ENCODE data around the gene TMEM186.
"Not testable (repeated sequence)": the region's sequence is repeated elsewhere in the genome, so short reads cannot be mapped to it uniquely, and the experiment has no call there.

The TMEM186 gene

DNA sequence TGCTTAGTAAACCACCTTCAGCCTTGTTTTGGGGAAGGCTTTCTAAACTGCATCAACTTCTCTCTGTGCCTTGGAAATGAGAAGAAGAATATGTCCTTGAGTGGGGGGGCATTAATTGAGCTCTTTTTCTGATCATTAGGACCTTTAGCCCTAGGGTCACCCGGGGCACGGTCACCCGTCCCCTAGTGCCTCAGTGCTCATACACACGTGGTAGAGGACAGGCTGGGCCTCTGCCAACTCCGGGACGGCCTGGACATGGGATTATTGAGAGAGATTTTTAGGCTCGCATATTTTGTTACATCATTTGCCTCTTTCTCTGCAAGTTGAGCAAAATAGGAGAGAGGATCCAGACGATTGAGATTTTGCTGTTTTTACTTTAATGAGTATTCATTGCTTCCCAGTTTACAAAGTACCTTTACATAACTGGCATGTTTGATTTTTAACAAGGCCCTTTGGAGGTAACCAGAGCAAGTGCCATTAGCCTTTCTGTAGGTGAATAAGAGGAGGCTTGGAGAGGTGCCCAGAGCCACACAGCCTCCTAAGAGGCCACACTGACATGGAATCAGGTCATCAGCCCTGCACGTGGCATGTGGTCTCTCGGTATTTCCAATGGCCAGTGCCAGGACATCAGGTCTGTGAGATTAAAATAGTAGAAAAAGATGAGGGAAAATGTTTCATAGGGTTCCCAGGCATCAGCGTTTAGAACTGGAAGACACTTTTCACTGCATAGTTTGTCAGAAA is 11.3 kb upstream of the TMEM186 start:
- DNase-seq = no peak

DNA sequence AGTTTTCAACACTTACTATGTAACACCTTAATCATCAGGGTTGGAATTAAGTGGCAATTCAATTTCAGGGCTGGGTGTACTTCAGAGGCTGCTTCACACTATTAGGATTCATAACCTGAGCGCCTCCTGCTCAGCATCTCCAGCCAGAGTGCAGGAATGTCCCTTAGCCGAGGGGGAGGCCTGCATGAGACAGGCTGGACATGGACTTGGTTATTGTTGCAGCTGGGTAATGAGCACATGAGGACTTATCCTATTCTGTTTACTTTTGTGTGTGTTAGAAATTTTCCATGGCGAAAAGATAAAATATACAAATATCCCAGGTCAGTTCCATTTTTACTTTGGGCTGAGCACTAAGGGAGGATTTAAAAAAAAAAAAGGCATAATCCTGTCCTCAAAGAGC is 10.6 kb upstream of the TMEM186 start:
- no peak for DNase-seq

DNA sequence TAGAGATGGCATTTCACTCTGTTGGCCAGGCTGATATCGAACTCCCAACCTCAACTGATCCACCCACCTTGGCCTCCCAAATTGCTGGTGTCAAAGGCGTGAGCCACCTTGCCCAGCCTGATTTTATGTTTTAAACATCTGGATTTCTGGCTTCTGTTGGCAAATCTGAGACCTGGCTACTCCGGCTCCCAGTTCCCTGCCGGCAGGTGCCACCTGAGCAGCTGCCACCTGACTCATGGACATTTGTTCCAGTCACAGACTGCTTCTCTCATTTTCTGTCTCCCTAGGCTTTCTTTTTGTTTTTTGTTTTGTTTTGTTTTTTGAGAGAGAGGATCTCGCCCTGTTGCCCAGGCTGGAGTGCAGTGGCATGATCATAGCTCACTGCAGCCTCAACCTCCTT is 9.8 kb upstream of the TMEM186 start:
- DNase-seq = no peak

DNA sequence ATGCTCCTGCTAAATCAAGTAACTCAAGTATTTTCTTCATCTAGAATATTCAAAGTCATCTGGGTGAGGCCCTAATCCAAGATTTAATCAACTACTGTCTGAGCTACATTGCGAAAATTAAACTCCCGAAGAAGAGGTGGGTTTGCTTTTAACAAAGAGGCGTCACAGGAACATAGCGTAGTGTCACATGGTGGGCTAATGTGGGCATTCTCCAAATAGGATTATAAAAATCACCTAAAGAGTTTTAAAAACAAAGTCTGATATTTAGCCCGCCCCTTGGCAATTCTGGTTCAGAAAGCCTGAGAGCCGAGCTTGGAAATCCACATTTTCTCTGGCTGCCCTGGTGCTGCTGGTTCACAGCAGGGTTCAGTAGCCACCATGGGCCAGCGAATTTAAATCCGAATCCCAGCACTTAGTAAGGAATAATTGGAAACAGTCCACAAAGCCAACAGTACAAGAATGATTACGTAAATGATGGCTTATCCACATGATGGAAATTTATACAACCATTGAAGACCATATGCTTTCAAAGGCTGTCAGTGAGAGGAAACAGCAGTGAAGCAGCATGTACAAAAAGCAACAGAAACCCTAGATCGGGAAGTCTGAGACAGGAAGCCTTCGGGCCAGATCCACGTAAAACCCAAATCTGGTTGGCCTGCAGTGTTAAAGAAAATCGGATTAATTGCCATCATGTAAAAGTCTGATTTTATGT is 9.0 kb upstream of the TMEM186 start:
- no peak for DNase-seq

DNA sequence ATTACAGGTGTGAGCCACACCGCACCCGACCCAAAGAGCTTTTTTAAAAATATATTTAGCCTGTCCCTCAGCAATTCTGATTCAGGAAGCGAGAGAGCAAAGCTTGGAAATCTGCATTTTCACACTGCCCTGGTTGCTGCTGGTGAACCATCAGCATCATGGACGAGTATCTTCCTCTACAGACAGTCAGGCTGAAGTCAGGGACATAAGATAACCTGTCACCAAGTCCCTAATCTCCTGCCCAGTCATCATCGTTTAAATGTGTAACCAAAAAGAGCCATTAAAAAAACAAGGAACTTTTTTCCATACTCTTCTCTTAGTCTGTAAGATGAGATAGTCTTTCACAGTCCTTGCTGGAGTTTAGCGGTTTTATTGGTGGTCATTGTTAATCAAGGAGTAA is 6.9 kb upstream of the TMEM186 start:
- DNase-seq = no peak

DNA sequence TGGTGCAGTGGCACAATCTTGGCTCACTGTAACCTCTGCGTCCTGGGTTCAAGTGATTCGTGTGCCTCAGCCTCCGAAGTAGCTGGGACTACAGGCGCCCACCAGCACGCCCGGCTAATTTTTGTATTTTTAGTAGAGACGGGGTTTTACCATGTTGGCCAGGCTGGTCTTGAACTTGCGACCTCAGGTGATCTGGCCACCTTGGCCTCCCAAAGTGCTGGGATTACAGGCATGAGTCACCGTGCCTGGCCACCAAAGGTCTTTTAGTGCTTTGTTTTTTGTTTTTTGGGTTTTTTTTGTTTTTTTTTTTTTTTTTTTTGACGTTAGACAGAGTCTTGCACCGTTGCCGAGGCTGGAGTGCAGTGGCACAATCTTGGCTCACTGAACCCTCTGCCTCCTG is 6.3 kb upstream of the TMEM186 start:
- not testable (repeated sequence) for DNase-seq

DNA sequence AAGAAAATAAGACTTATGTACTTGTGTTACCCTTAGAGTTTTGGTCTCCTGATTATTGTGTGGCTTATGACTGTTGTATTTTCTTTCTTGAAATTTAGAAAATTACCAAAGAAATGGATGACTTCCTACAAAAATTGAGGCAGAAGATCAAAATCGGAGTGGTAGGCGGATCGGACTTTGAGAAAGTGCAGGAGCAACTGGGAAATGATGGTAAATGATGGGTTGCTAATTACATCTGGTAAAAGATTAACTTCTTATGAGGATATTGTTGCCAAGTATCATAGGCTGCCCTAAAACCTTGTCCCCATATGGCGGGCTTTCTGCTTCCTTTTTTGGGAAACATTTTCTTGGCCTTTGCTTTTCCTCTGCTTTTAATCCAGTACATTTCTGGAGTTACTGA is 4.3 kb upstream of the TMEM186 start:
- no peak for DNase-seq

DNA sequence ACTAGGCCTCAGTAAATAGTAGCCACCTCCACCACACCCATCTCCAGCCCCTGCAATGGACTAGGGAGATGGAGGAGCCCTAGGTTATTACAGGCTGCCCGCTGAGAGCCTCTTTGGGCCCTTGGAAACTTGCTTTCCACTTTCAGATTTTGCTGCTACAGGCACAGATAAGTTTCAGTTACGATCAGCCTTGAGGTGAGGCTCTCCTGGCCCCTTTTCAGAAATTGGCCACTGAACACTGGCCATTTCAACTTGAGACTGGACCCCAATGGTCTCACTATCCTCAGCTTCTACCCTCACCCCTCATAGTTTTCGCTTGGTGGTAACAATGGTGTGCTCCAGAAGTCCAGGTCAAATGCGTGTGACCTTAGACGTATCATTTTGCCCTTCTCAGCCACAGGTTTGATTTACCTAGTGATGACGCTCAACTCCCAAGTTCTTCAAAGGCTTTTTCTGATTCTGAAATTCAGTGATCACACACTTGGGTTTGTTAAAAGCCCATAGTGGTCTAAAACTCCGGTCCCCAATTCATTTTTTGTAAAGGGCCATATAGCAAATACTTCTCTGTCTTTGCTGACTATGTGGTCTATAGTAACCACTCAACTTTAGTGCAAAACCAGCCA is 1.2 kb upstream of the TMEM186 start:
- DNase-seq = no peak

DNA sequence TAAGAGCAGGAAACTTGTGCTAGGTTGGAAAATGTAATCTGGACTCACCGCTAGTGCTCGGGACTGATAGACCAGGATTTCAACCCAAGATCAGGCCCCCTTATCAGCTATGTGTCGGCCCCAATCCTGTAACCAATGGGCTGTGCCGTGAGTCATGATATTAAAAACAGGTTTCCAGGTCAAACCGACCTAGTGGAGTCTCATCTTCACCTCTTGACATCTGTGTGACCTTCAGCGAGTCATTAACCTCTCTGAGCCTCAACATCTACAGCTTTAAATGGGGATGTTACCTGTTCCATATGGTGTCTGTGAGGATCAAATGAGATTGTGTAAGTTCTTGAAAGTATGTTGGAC is 712 bp upstream of the TMEM186 start:
- no peak for DNase-seq

DNA sequence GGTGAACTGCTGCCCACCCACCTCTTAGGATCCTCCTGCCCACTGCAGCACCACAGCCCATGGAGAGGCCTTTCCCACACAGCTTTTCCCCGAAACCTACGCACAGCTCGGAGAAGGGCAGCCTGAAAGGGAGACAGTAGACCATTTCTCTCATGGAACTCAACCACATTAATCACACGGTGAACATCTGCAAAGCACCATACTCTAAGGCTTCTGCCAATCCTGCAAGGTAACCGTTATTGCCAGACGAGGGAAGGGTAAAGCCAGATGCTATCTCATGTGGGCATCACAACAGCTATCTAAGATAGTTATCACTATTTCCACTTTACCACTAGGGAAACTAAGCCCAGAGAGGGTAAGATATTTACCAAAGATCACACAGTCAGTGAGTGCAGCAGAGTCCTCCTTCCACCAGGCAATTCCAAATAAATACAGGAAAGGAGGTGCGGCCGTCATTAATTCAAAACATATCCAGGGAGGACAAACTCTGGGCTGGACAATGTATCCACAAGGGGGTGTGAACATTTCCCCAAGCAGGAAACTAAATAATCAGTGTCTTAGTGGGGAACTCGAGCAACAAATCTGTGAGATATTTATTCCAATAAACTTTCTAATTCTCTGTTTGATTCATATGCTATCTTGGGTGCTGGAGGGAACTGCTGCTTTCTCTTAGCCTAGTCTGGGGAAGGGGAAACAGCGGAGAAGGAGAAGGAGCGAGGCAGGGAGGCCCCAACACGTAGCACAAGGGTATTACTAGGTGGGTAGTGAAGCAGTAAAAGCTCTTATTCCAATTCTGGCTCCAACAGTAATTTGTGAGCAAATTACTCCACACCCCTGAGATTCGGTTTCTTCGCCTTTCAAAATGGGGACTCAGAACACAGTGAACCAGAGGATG is 723 bp downstream of the TMEM186 start:
- DNase-seq = no peak

DNA sequence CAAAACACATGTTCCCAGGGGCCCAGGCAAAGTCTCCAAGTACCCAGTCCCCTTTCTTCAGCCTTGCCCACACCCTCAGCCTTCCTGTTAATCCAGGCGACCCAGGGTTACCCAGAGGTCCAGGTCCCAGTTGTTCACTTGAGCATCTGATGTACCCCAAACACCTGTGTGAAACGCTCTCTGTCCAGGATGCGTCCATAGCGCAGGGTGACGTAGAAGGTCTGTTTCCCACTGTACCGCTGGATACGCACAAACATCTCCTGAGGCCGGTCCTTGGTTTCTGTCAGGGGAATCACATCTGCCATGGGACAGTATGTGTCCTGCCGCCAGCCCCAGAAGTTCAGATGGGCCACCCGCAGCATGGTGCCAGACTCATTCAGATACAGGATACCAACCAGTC is 1.6 kb downstream of the TMEM186 start:
- no peak for DNase-seq

DNA sequence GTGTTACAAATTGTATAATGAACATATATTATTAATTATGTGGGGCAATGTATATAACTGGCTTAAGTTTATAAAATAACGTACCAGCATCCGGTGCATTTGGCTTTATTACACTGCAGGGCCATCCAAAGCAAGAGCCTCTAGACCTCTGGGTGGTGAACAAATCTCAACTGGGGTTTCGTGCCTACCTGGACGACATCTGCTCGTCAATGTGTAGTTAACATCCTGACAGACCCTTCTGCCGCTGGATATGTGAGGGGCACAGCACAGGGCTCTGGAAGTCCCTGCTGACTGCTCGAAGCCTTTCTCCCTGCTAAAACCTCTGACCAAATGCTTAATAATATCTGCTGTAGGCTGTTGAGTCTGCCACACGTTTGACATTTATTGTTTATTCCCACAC is 2.3 kb downstream of the TMEM186 start:
- no peak for DNase-seq

DNA sequence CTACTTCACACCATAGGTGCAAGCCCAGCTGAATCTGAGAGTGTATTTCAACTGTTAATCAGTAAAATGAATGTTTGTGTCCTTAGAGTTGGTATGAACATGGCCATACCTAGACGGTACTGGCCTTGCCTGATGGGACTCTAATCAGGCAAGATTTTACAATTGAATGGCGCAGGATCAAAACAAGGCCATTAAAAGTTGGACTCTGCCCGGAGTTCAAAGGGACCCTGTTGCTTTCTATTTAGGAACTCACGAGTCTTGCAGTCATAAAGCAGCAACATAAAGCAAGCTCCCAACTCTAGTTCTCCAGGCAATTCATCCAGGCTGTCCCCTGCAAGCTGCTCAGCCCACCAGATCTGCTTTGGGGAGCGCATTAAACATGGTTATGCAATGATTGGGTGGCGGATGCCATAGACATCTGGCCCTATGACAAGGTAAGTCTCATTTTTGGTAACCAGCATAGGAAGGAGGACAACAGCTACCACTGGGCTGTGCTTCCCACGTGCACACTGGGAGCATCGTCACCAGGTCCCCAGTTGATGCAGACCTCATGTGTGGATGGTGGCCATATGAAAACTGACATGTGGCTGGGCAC is 8.8 kb downstream of the TMEM186 start:
- DNase-seq = no peak

DNA sequence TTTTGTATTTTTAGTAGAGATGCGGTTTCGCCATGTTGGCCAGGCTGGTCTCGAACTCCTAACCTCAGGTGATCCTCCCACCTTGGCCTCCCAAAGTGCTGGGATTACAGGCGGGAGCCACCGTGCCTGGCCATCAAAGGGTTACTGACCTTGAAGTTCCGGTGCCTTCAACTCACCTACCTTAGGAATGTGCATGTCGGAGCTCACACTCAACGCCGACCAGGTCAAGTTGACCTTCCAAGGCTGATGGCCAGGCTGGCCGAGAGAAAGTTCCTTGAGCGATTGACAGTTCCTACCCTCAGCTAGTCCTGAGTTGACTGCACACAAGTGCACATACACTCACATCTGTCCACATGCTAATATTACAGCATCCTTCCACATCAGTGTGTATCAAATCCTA is 11.1 kb downstream of the TMEM186 start:
- not testable (repeated sequence) for DNase-seq

DNA sequence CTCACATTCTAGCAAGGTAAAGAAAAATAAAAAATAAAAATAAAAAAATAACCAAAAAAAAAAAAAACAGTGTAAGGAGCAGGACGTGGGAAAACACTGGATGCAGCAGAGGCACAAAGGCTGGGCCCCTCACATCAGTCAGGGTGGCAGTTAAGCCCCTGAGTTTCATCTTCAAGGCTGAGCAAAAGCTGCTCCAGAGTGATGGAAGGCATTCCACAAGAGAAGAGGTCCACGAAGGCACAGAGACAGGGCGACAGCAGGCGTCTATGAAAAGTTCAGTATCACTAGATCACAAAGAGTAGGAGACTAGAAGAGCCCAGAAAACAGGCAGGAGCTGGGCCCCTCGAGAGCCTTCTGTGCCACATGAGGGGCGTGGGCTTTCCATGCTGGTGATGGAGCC is 12.0 kb downstream of the TMEM186 start:
- no peak for DNase-seq

DNA sequence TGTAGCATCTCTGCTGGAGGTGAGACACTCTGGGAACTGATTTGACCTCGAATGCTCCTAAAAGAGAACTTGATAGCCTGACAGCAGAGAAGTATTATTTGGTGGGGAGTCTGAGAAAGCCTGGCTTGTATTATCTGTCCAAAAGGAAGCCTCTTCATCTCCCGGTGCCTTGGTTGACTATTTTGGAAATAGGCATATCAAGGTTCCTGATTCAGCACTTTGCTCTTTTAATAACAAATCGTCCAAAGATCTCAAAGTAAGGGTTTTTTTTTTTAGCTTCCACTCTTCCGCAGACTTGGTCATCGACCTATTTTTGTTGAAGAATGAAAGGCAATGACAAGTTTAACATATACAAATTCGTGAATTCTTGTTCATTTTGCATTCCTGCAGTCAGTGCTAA is 14.8 kb downstream of the TMEM186 start:
- DNase-seq = no peak

DNA sequence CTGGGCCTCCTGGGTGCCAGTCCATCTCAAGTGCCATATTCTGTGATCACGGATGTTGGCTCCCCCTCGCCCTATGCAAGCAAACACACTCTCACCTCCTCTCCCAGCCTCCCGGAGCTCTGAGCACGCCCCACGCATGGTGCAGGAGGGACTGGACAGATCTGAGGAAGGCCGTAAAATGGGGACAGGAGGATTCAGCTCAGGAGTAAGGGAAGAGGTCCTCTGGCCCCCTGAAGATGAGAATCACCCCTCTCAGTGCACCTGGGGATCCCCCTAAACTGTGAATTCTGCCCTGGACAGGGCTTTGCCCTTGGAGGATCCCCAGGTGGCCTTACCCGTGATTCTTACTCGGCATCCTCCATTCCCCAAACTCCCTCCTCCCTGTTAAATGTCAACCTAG is 15.6 kb downstream of the TMEM186 start:
- DNase-seq = no peak

DNA sequence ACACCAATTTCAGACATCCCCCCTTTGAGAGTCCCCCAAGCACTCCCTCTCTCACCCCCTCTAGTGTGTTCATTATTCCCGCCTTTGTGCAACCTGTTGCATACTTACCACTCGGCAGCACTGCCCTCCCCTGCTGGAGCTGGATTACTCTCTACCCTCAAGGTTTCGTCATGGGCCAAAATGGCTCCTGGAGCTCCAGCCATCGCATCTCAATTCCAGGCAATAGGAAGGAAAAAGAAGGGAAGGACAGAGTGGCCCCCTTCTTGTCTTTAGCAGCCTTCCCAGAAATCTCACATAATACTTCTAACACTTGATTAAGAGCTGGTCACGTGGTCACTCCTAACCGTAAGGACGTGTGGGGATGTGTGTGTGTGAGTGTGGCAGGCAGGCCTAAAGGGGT is 20.2 kb downstream of the TMEM186 start:
- DNase-seq = no peak

DNA sequence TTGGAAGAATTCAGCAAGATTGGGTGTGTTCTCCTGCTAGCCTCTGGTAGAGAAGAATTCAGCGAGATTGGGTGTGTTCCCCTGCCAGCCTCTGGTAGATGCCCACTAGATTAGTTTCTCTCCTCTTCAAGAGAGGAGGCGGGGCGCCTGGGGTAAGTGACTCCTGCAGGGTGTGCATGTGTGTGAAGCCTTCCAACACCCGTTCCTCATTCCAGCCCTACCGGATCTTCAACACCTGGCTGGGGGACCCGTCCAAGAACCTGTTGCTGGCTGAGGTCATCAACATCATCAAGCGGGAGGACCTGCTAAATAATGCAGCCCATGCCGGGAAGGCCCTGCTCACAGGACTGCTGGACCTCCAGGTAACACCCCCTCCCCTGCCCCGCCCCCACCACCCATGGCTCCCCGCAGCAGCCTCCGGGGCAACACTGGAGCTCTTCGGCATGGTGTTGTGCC is 21.3 kb downstream of the TMEM186 start:
- DNase-seq = no peak

DNA sequence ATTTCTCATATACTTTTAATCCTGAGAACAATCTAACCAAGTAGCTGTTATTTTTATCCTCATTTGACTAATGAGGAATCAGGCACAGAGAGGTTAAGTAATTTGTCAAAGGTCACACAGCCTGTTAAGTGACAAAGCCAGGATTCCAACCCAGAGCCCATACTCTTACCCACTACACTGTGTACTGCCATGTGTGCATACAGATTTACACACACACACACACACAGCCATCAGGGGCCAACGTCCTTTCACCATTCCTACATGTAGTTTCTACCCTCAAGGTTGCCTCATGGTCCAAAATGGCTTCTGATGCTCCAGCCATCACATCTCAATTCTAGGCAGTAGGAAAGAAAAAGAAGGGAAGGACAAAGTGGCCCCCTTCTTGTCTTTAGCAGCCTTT is 22.1 kb downstream of the TMEM186 start:
- DNase-seq = no peak

DNA sequence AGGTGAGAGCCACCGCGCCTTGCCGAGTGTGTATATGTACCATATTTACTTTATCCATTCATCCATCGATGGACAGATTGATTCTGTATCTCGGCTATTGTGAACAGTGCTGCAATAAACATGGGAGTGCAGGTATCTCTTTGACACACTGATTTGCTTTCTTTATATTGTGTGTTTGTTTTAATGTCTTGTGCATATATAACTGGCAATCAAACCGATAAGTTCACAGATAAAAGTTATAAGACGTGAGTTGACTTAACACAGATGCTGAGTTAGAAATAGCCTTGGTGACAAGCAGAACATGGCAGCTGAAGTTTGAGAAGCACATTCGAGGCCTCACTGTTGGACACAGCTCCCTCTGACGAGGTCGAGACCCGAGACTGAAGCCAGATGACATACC is 23.2 kb downstream of the TMEM186 start:
- DNase-seq = no peak

DNA sequence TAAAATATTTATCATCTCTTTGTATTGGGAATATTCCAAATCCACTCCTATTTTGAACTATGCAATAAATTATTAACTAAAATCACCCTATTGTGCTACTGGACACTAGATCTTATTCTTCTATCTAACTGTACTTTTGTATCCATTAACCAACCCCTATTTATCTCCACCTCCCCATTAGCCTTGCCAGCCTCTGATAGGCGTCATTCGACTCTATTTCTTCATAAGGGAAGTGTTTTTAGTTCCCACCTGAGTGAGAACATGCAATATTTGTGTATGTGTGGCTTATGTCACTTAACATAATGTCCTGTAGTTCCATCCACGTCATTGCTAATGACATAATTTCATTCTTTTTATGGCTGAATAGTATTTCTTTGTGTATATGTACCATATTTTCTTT is 23.9 kb downstream of the TMEM186 start:
- DNase-seq = no peak

DNA sequence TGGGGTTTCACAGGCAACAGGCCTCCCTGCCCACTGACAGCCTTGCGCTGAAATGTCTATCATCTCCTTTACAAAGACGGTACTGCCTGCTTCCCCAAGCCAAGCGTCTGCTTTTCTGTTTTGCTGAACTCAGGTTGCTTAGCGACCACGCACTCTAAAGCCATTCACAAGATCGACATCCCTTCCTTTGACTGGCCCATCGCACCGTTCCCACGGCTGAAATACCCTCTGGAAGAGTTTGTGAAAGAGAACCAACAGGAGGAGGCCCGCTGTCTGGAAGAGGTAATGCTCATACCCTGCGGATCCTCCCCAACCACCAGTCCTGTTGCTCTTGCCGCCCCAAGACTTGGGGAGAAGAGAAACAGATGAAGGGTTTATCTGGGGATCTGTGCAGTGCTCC is 28.7 kb downstream of the TMEM186 start:
- no peak for DNase-seq

Measured in activated T-cell treated with anti-CD3 and anti-CD28 coated beads for 4 hours (primary cell).